Stimulated activated CD8-positive, alpha-beta memory T cell treated with anti-CD3 and anti-CD28 coated beads, Interleukin-12 subunit alpha, Interleukin-12 subunit beta, amount 100 ng/mL, for 1 hour (primary cell): ENCODE data around the gene SLC7A8.

Source experiments
- DNase-seq: peaks from one replicate; pipeline ENCODE4 v3.0.0-alpha.2; 2020; ENCODE audit warnings: low read depth

Gene SLC7A8

GRCh38 chr14:23094666-23095195 lies 88.7 kb downstream of the SLC7A8 start, which contains the start of gene ACIN1:
Gene ACIN1 (minus strand): TSS chr14:23095136. CDS start chr14:23095112, 24 bp downstream.
- peak; percentile 51 for DNase-seq

DNA sequence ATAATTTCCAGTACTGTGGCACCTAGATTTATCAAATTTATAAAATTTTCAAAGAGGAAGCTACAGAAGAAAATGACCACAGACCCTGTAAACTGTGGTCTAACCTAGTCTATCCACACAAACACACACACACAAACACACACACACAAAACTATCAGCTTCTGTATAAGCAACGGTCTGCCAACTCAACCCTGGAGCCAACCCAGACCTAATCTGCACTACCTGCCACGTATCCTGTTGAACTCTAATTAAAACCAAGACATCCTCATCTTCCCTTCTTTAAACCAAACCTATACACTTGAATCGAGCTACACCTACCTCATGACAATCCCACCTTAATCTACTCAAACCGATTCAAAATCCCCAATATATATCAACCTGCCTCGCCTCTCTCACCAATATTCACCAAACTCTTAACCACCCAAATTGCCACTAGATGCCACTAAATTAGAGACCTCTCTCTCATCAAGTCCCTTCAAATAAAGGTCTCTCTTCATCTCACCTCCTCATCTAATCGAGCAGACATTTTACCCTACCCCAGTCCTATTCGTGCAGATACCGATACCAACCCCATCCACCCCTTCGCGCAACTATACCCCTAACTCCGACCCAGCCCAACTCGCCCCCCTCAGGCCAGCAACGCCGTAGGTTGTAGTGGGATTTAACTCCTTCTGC lies 89.3 kb downstream of the SLC7A8 start:
- no peak for DNase-seq

DNA sequence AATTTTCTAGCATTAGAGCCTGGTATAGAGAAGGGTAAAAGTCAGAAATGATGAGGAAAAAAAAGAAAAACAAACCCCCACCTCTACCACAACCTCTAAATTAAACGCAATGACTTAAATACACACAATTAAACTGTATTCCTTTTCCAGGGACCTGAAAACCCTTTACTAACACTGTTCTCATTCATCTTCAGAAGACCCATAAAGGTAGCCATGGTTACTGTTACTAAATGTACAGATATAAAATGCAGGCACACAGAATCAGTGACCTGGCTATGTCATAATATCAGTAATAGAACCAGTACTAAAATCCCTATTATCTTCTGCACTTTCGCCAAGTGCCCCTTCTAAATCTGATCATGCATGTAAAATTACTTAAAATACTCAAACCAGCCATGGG lies 89.9 kb downstream of the SLC7A8 start:
- no peak for DNase-seq

DNA sequence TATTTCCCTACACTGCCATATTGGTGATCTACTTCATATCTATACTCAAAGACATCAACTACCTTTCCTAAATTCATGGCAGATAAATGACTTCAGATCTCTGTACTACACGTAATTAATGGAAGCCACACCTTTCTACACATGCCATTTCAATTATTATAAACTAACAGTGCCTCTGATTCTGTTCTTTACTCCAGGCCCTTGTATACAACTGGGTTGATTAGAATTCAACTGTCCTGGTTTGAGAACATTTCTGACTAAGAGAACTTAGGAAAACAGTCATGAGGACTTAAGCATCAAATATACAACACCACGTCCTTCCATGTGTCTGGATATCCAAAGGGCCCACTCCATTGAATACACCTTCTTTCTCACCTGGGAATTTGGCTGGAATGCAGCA lies 90.4 kb downstream of the SLC7A8 start:
- no peak for DNase-seq

- DNase-seq: no peak
These were observed 91.9 kb downstream of the SLC7A8 start for GRCh38 chr14:23091294-23092225.

DNA sequence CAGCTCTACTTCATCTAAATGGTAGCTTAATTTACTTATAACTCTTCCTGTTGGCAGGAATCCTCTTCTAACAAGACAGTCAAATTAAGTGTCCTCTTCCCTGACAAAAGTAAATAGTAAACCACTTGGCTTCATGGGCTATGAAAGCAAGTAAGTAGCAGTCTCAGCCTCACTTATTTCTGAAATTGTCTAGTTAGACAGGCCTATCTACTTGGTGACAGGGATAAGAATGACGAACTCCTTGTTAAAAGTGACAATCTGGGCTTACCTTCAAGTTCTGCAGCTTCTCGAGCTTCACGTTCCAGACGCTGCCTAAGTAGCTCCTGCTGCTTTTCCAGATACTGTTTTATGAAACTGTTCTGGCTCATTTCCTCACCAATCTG lies 93.2 kb downstream of the SLC7A8 start:
- no peak for DNase-seq

- DNase-seq: no peak
These were observed 93.8 kb downstream of the SLC7A8 start for GRCh38 chr14:23089498-23090253.

DNA sequence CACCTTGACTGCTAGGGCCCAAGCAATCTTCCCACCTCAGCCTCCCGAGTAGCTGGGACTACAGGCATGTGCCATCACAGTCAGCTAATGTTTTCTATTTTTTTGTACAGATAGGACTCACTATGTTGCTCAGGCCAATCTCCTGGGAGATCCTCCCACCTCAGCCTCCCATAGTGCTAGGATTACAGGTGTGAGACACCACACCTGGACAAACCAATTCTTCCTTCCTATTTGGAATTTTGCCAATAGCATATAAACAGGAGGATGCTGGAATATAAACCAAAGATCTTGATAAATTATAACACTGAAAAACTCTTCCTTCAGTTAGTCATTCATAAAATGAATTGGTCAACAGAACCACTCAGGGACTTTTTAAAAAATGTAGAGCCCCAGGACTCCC lies 96.9 kb downstream of the SLC7A8 start:
- DNase-seq: no peak

DNA sequence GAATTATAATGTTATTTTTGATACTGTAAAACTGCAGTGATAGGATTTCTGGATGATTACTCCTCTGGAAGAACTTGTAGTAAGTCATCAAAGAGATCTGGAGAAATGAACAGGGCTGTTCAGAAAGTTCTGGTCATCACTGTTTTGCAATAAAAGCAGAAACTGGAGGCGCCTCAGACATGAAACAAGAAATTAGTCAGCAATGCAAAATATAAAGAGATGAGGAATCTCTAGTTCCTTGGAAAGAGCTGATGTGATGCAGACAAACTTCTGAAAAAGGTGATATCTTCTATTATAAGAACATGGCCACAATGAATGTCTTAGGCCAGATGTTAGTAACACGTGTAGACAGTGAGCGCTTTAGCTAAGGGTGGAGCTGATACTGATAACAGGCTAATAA lies 98.0 kb downstream of the SLC7A8 start:
- no peak for DNase-seq

DNA sequence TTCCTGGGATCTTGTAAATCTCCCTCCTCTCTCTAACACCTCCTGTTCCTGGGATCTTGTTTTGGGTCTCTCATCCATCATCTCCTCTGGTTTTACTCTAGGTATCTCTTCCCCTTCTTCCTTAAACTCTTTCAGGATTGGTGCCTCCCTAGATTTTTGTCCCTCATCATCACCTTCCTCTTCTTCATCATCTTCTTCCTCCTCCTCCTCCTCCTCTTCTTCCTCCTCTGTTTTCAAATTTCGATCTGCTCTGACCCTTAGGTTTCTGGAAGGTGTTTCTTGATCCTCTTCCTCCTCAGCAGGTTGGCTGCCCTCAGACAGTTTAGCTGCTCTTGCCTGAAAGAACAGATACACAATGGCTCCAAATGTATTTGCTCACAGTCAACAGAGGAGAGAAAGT lies 103.0 kb downstream of the SLC7A8 start:
- DNase-seq: no peak

- DNase-seq: no peak
These were observed 103.7 kb downstream of the SLC7A8 start for GRCh38 chr14:23079716-23080115.

DNA sequence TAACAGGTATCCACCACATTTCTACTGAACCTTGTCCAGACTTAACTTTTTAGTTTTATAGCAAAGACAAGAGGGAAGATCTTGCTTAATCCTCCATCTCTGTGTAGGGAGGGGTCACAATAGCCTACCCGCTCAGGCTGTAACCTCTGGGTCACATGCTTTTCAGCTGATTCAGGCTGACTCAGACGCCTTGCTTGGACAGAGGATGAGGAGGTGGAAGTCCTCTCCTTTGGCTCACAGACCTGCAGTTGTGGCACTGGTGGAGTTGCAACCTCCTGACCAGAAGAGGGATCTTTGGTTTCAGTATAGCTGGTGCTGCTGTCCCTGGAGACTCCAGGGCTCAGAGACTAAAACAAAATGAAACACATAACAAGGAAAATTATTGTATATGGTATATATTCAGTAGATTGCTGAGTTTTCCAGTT lies 104.8 kb downstream of the SLC7A8 start:
- DNase-seq: no peak

GRCh38 chr14:23077962-23078361 lies 105.5 kb downstream of the SLC7A8 start:
- no peak for DNase-seq

- DNase-seq: no peak
These were observed 106.6 kb downstream of the SLC7A8 start for GRCh38 chr14:23076785-23077408.
